GM21723 (cell line): ENCODE data around the gene PYGB.

Experiments used
- ATAC-seq: cut with Tn5 transposase; IDR thresholded peaks from one replicate; pipeline ENCODE4 v1.9.1; 2021; ENCODE audit warnings: mild to moderate bottlenecking, moderate library complexity; ENCODE audit not compliant: unreplicated experiment

Gene PYGB

DNA sequence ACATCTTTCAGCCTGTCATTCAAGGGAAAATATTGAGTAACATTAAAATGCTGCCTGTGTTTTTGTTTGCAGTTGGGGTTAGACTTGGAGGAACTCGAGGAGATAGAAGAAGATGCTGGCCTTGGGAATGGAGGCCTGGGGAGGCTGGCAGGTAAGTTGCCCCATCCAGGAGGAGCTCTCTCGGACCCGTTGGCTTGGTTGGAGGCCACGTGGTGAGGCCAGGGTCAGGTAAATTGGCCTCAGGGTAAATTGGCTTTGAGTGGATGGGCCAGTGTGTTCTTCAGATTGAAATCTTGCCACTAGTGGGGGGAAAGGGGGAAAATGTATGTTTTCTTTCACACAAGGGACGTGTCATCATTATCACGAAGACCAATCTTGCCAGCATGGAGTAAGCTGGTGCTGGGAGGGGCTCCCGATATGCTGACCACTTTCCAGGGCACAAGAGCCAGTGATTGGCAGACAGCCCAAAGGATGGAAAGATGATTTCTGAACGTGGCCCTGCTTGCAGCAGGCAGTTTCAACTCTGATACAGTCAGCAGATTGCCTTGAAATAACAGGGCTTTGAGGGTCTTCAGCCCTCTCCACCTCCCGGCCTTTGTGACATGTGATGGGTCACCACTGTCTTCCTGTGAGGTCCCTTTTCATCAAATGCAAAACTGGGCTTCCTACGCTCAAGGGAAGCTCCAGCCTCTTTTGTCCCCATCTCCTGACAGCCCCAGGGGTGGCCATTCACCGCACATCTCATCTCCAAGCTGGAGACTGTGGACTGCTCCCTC lies 21.4 kb downstream of the PYGB start:
- no peak for ATAC-seq

- ATAC-seq = no peak
These were observed 21.9 kb downstream of the PYGB start for GRCh38 chr20:25269833-25270170.

DNA sequence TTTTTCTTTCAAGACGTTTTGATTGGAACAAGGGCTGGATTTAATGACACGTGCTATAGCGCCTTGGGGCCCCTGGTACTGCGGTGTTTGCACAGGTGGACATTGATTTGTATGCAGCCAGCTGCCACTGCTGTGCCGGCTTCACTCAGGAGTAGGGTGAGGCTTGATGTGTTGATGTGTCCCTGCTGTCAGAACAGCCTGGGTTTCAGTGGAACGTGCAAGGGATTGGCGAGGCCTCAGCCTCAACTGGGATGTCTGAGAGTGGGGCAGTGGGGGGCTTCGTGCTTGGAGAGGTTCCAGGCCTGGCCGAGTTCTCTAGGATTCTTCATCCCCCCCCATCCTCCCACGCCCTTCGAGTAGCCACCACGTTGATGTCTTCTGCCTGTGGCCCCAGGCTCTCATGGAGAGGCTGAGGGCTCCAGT lies 23.0 kb downstream of the PYGB start:
- ATAC-seq = no peak

GRCh38 chr20:25271486-25272222 lies 23.8 kb downstream of the PYGB start:
- no peak for ATAC-seq

- ATAC-seq = no peak
These were observed 24.5 kb downstream of the PYGB start for GRCh38 chr20:25272223-25273000.

GRCh38 chr20:25273046-25273445 lies 25.2 kb downstream of the PYGB start:
- no peak for ATAC-seq

GRCh38 chr20:25273541-25274358 lies 25.9 kb downstream of the PYGB start:
- no peak for ATAC-seq

GRCh38 chr20:25274481-25274880 lies 26.6 kb downstream of the PYGB start:
- ATAC-seq = no peak

DNA sequence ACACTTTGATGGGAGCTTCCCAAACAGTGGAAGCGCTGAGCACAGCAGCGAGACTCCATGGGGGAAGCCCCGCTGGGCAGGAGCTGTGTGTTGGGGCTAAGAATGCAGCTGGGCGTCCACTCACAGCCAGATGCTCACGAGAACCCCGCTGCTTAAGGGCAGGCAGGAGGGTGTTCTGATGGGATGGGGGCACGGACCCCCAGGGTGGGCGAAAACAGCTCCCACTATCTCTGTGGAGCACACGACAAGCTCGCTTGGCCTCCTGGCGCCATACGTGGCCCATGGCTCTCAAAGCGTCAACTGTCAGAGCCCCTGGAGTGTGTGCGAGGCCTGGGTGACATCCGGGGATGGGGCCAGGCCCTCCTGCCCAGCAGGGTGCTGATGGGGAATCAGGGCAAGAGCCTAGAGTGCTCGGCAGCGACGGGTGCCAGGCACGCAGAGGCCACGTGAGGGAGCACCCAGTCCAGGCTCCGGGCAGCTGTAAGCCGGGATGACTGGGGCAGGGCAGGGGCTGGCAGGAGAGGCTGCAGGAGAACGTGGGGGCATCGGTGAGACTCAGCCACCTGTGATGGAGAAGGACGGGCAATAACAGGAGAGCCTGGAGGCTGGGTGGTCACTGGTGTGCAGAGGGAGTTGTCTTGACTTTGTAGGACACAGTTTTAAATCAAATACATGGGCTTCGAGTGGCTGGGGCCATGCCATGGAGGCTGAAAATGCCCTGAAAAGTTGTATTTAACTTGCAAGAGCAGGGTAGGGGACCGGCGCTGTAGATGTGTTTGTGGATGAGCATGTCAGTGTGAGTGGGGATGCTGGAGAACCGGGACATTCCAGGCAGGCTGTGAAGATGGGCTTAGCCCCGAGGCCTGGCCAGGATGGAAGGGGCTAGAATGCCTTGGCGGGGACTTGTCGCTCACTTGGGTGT lies 27.3 kb downstream of the PYGB start:
- no peak for ATAC-seq

DNA sequence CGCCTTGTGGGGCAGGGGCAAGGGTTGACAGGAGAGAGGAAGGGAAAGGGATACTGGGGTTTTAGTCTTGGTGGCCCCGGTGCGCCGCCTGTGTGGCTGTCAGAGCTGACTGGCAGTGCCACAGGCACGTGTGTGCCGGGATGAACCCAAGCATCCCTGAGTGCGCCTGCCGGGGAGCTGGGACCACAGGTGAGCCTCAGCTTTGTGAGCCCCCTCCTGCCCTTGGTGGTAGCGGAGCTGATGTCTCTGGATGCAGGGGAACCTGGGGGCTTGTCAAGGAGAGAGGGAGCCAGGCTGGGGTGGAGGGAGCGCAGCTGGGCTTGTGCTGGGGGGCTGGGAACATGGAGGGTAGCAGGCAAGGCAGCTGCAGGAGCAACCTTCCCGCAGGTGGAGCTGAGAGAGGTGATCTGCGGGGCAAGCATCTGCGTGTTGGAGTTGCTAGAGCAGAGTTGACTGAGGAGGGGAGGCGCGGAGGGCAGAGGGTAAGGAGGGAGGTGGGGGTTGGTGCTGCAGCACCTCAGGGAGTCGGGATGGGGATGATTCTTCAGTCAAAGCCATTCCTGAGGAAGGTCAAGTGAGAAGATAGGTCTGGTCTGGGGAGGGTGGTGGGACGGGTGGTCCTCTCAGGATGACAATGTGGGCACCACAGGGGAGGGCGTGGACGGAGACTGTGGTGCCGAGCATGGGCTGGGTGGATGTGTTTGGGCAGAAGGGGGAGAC lies 28.1 kb downstream of the PYGB start:
- ATAC-seq = no peak

DNA sequence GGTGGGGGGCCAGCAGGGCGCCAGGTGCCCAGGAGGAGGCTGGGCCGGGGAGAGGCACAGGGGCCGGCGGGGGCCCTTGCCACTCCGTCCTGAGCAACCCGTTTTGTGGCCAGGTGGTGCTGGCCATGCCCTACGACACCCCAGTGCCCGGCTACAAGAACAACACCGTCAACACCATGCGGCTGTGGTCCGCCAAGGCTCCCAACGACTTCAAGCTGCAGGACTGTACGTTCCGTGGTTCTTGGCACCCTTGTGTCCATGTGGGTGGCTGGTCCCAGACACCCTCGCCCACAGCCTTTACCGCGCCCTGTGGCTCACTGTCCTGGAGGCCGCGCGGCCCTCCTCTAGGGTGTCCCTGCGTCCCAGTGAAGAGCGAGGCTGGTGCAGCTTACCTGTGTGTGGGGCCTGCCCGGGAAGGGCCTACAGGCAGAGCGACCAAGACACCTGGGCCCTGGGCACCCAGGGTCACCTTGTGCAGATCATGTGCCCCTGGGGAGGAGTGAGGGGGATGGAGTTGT lies 28.7 kb downstream of the PYGB start:
- ATAC-seq = no peak

DNA sequence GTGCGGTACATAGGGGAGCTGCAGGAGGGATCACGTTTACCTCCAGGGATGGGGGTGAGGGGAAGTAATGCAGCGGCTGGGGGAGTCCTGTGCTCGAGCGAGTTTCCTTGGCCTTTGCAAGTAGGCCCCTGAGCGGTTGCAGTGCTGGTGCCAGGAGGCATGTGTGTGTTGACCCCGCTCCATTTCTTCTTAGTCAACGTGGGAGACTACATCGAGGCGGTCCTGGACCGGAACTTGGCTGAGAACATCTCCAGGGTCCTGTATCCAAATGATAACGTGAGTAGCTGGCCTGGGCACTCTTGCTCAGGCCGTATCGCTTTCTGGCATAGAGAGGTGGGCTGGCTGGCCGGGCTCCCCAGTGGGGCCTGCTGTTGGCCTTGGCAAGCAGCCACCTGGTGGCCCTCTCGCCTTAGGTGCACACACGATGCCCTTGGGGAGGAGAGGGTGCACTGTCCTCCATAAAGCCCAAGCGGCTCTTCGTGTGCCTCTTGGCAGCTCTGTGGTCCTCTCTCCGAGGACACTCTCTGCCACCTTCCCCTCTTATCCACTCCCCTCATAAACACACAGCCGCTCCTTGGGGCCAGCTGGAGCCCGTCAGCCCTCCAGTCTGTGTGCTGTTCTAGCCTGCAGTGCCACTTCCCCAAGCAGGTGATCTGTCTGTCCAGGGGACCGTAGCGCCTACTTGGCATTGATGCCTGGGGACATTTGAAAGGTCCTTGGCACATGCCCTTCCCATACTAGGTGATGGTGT lies 29.3 kb downstream of the PYGB start:
- no peak for ATAC-seq

GRCh38 chr20:25277941-25278521 lies 30.1 kb downstream of the PYGB start:
- no peak for ATAC-seq

GRCh38 chr20:25278636-25279361 lies 30.9 kb downstream of the PYGB start:
- ATAC-seq = no peak

- no peak for ATAC-seq
These were observed 31.5 kb downstream of the PYGB start for GRCh38 chr20:25279403-25279802.

DNA sequence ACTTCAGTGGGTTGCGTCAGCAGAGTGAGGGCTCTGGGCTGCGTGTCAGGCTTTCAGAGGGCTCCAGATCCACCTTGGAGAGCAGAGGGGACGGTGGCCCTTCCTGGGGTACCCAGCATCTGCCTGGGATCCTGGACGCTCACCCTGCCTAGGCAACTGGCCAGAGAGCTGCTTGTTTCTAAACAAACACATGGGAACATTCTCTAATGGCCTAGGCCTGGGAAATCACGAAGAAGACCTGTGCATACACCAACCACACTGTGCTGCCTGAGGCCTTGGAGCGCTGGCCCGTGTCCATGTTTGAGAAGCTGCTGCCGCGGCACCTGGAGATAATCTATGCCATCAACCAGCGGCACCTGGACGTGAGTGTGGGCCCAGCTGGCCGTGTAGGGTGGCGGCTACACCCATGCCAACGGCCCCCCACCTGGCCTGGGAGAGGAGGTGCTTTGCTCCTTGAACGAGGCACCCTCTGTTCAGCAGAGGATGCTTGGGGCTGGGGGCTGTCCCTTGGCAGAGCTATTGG lies 32.2 kb downstream of the PYGB start:
- no peak for ATAC-seq
